Measurements from ENCODE around the gene SLC8A1. TPM values are rescaled to one million over a fixed set of nuclear protein-coding genes. Genes with fewer than 3 reads are reported as not detected.

SLC8A1 gene
- total and polyA plus RNA-seq, 12 donors = 0.54 to 128 (median 18.5) TPM

DNA sequence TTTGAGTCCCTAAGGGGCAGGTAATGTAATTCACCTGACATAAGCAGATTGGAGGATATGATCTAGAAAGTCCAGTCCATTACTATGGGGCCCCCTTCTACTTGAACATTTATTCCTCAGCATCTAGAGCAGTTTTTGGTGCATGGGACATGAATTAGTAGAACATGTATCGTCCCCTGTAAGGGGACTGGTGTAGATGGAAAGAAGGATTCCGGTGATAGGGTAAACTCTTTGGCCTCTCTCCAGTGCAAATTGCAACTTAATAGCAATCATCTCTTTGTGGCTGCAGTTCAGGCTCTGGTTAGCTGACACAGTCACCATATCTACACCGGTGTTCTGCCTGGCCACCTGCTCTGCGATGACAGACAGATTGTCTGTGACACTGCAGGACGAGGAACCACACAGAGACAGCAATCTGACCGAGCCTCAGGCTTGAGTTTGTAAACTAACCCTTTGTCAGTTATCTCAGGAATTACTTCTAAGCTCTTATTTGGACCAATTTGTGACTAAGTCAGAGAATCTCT, 6.4 kb upstream of the SLC8A1 start:
- H3K4me1 ChIP-seq (replicated peaks in 1 of 2) = peaks cover 0 to 5% of the 10 kb centered on the region in 2 donors
- intact Hi-C loops (cut with DNase I) = no loop called here
- WGBS, 4 donors = 58 to 90% (median 77%) methylated on average over 6 of the region's 6 CpGs
- peak in 1 of 7 donors; percentile 79 for DNase-seq
- TF ChIP-seq, protein P1, sequence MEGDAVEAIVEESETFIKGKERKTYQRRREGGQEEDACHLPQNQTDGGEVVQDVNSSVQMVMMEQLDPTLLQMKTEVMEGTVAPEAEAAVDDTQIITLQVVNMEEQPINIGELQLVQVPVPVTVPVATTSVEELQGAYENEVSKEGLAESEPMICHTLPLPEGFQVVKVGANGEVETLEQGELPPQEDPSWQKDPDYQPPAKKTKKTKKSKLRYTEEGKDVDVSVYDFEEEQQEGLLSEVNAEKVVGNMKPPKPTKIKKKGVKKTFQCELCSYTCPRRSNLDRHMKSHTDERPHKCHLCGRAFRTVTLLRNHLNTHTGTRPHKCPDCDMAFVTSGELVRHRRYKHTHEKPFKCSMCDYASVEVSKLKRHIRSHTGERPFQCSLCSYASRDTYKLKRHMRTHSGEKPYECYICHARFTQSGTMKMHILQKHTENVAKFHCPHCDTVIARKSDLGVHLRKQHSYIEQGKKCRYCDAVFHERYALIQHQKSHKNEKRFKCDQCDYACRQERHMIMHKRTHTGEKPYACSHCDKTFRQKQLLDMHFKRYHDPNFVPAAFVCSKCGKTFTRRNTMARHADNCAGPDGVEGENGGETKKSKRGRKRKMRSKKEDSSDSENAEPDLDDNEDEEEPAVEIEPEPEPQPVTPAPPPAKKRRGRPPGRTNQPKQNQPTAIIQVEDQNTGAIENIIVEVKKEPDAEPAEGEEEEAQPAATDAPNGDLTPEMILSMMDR (IDR thresholded peaks at IDR 0.05) = no peak
- no peak for TF ChIP-seq POLR2A (IDR thresholded peaks at IDR 0.05)
- H3K4me3 ChIP-seq = no peak overlapping the region
- no peaks in the 10 kb centered on the region for H3K36me3 ChIP-seq (replicated peaks in 1 of 2)
- no peaks in the 10 kb centered on the region for H3K27me3 ChIP-seq
- peak overlapping the region in 1 of 5 donors; percentile 15 for H3K27ac ChIP-seq
- H3K9me3 ChIP-seq (replicated peaks in 1 of 3) = no peaks in the 10 kb centered on the region

DNA sequence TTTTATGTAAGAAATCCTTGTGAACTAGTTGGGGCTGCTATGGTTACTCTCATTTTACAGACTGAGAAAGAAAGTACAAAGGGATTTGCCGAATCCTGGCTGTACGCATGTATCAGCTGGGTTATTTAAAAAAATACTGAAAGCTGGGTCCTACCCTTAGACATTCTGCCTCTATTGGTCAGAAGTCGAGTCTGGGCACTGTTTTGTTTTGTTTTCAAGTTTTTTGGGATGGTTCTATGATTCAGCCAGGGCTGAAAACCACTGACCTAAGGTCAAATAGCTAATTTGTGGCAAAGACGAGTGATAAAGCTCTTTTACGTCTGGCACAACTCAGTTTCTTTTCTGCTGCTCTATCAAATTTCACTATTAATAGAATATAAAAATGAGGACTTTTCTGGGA, 5.9 kb upstream of the SLC8A1 start:
- intact Hi-C loops (cut with DNase I) = no loop called here
- H3K36me3 ChIP-seq (replicated peaks in 1 of 2) = no peaks in the 10 kb centered on the region
- no peak for DNase-seq
- H3K27me3 ChIP-seq = no peaks in the 10 kb centered on the region
- no peak overlapping the region for H3K4me3 ChIP-seq
- peak overlapping the region in 2 of 5 donors; percentile 10 to 15 for H3K27ac ChIP-seq
- 42 to 54% (median 50%) methylated on average over 5 of the region's 5 CpGs for WGBS, 4 donors
- TF ChIP-seq, protein P1 (IDR thresholded peaks at IDR 0.05) = no peak
- no peak for TF ChIP-seq POLR2A (IDR thresholded peaks at IDR 0.05)
- H3K9me3 ChIP-seq (replicated peaks in 1 of 3) = no peaks in the 10 kb centered on the region
- H3K4me1 ChIP-seq (replicated peaks in 1 of 2) = peaks cover 0 to 5% of the 10 kb centered on the region in 2 donors

DNA sequence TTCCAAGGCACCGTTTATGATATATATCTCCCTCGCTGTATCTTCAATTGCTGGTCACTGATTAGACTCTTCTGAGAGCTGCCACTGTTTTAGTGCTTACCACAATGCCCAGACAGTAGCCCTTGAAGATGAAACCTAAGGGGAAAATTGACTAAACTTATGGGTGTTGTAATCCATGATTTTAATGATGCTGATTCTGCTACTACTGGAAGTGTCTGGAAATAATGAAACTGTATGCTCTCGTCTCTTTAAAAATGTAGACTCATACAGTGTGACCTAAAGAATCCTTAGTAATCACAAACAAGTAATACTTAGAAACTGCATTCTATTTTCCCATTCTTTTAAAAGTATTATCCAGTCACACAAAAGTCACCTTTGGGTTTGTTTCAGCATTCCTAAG, 5.5 kb upstream of the SLC8A1 start:
- intact Hi-C loops (cut with DNase I) = no loop called here
- WGBS, 4 donors = 65 to 70% (median 69%) methylated on average over 3 of the region's 3 CpGs
- Histone ChIP-seq H3K36me3 (replicated peaks in 1 of 2) (no peaks in the 10 kb centered on the region), H3K27ac (peak overlapping the region in 2 of 5 donors; percentile 10 to 15), H3K4me3 (no peak overlapping the region), H3K9me3 (replicated peaks in 1 of 3) (no peaks in the 10 kb centered on the region), H3K4me1 (replicated peaks in 1 of 2) (peaks cover 0 to 5% of the 10 kb centered on the region in 2 donors), H3K27me3 (no peaks in the 10 kb centered on the region)
- no peak for DNase-seq
- no peak for TF ChIP-seq POLR2A (IDR thresholded peaks at IDR 0.05)
- TF ChIP-seq, protein P1 (IDR thresholded peaks at IDR 0.05) = no peak

DNA sequence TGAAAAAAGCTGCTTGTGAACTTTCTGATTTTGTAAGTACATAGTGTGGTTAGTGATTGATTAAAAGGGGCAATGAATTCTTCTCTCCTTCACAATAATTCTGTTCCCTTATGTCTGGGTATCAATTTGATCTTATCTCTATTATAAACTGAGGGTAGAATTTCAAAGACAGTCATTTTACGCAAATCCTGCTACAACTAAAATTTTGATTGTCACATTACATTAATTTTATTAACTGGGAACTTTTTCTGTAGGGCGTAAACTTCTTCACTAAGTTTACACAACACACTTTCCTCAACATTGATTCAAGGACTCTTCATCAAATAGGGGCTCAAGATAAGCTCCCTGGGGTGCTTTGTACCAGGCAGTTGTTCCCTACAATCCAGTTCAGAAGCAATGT, 5.0 kb upstream of the SLC8A1 start:
- 90 to 98% (median 94%) methylated on average over 2 of the region's 2 CpGs for WGBS, 4 donors
- no peak for DNase-seq
- peak overlapping the region in 1 of 5 donors; percentile 15 for H3K27ac ChIP-seq
- intact Hi-C loops (cut with DNase I) = no loop called here
- H3K4me3 ChIP-seq = no peak overlapping the region
- H3K4me1 ChIP-seq (replicated peaks in 1 of 2) = peaks cover 0 to 5% of the 10 kb centered on the region in 2 donors
- no peaks in the 10 kb centered on the region for H3K27me3 ChIP-seq
- H3K36me3 ChIP-seq (replicated peaks in 1 of 2) = no peaks in the 10 kb centered on the region
- H3K9me3 ChIP-seq (replicated peaks in 1 of 3) = no peaks in the 10 kb centered on the region
- TF ChIP-seq, protein P1 (IDR thresholded peaks at IDR 0.05) = no peak
- TF ChIP-seq POLR2A (IDR thresholded peaks at IDR 0.05) = no peak

Data from adrenal gland (tissue), 12 donors.